T-cell (primary cell): ENCODE results near the gene EIPR1. TPM values are rescaled to one million over a fixed set of nuclear protein-coding genes. Genes with fewer than 3 reads are reported as not detected.

Source experiments
- ATAC-seq, 4 experiments: fragments of 200-7000 bp in 3 of 4; fragments of 150-1000 bp in 1 of 4; cut with Tn5 transposase; replicated peaks in 1 of 4; 1 replicate in 3 of 4; 2 replicates in 1 of 4; pipeline ENCODE4 v1.10.0; 2021; ENCODE audit warnings: moderate library complexity in 3 of 4, mild to moderate bottlenecking in 2 of 4, moderate number of reproducible peaks in 1 of 4
- CTCF ChIA-PET, 2 donors: fragments of 300-600 bp; sonication (Branson Sonifier 250); formaldehyde crosslinking; loops; one replicate each; lab custom pipeline; 2022; ENCODE audit warnings: antibody characterized with exemption in 2 of 2; lab: Charles Lee
- POLR2A ChIA-PET, 2 donors: fragments of 300-600 bp; sonication (Branson Sonifier 250); formaldehyde crosslinking; loops; one replicate each; lab custom pipeline; 2022; ENCODE audit warnings: antibody characterized with exemption in 2 of 2; lab: Charles Lee
- DNase-seq, 35 experiments: peaks; one replicate each; pipeline versions ENCODE4 v3.0.0 to v3.0.0-alpha.2; 2013 to 2023
- H3K27ac ChIP-seq: one replicate; pipeline ENCODE4 v1.5.1; 2013; ENCODE audit warnings: low read length
- H3K27me3 ChIP-seq, 2 experiments: replicated peaks in 1 of 2; 1 replicate in 1 of 2; 2 replicates in 1 of 2; pipeline versions ENCODE4 v1.6.1 to v1.7.0; 2013; ENCODE audit warnings: low read length in 1 of 2, mixed read lengths in 1 of 2; ENCODE audit not compliant: control insufficient read depth in 2 of 2, insufficient read depth in 2 of 2; ENCODE audit errors: extremely low read depth in 1 of 2
- H3K36me3 ChIP-seq, 2 donors: 1 replicate in 1 of 2; 2 replicates in 1 of 2; pipeline versions ENCODE4 v1.6.1 to v1.7.0; 2013; ENCODE audit warnings: low read length in 1 of 2; ENCODE audit not compliant: control insufficient read depth in 2 of 2, insufficient read depth in 1 of 2; ENCODE audit errors: extremely low read depth in 1 of 2
- H3K4me1 ChIP-seq, 2 experiments: 1 replicate in 1 of 2; 2 replicates in 1 of 2; pipeline versions ENCODE4 v1.6.1 to v1.7.0; 2013; ENCODE audit warnings: low read length in 2 of 2, mixed read lengths in 1 of 2; ENCODE audit not compliant: insufficient read depth in 2 of 2, control insufficient read depth in 1 of 2; ENCODE audit errors: extremely low read depth in 1 of 2
- H3K4me3 ChIP-seq, 2 donors: 1 replicate in 1 of 2; 2 replicates in 1 of 2; pipeline versions ENCODE4 v1.5.1 to v1.7.0; 2013; ENCODE audit warnings: mild to moderate bottlenecking in 2 of 2, low read length in 1 of 2, moderate library complexity in 1 of 2; ENCODE audit not compliant: control insufficient read depth in 1 of 2; ENCODE audit errors: extremely low read depth in 1 of 2
- H3K9me3 ChIP-seq: 2 replicates; pipeline ENCODE4 v1.7.0; 2013
- H3K27ac Mint-ChIP-seq, 2 donors: one replicate each; pipeline ENCODE4 v1.8.0; 2020 to 2021; ENCODE audit warnings: mild to moderate bottlenecking in 2 of 2, mixed read lengths in 2 of 2
- H3K27me3 Mint-ChIP-seq, 2 donors: one replicate each; pipeline ENCODE4 v1.8.0; 2021 to 2022; ENCODE audit warnings: mixed read lengths in 2 of 2
- H3K36me3 Mint-ChIP-seq: one replicate; pipeline ENCODE4 v1.8.0; 2021; ENCODE audit warnings: mixed read lengths
- H3K4me1 Mint-ChIP-seq, 3 donors: one replicate each; pipeline ENCODE4 v1.8.0; 2020 to 2022; ENCODE audit warnings: mixed read lengths in 3 of 3, mild to moderate bottlenecking in 1 of 3
- H3K4me3 Mint-ChIP-seq, 3 donors: one replicate each; pipeline ENCODE4 v1.8.0; 2020 to 2022; ENCODE audit warnings: mild to moderate bottlenecking in 3 of 3, mixed read lengths in 3 of 3, moderate library complexity in 3 of 3
- H3K9me3 Mint-ChIP-seq, 3 donors: one replicate each; pipeline ENCODE4 v1.8.0; 2020 to 2022; ENCODE audit warnings: mixed read lengths in 3 of 3
- WGBS: methylation state at CpG from one replicate; pipeline ENCODE4 v1.1.5; 2013; ENCODE audit warnings: missing lambda C conversion rate; ENCODE audit not compliant: insufficient coverage; 5-methylcytosine and 5-hydroxymethylcytosine counted together
- total RNA-seq, 35 experiments: library from RNA in 6 of 35; stranded (reverse) in 6 of 35; fragments of 120-200 nt in 1 of 35; gene quantifications; one replicate each; pipeline versions ENCODE4 v1.2.1 to v1.2.4 and lab custom pipeline; 2013 to 2026

EIPR1 gene
- total RNA-seq, 5 donors from 2014 or later (not counting 1 experiment from before 2014, with no cell fraction given) = 26.0 to 36.4 (median 27.8) TPM

- Mint-ChIP-seq H3K4me3 (no peak overlapping the region), H3K27ac (no peak overlapping the region), H3K36me3 (peaks cover 39% of the 10 kb centered on the region), H3K9me3 (no peaks in the 10 kb centered on the region), H3K4me1 (peaks cover 4 to 21% (median 13%) of the 10 kb centered on the region in 3 donors), H3K27me3 (no peaks in the 10 kb centered on the region)
- Histone ChIP-seq H3K36me3 (peaks cover 0 to 3% of the 10 kb centered on the region in 2 donors), H3K27me3 (no peaks in the 10 kb centered on the region), H3K4me1 (peaks cover 0 to 8% of the 10 kb centered on the region in 2 experiments), H3K9me3 (peaks cover 14% of the 10 kb centered on the region), H3K4me3 (no peak overlapping the region), H3K27ac (no peak overlapping the region)
- DNase-seq = no peak
- ChIA-PET CTCF (no interaction called here), POLR2A (no interaction called here)
- ATAC-seq = no peak
- WGBS = no CpG with 5 or more reads among the region's 2 CpGs
These were observed 143.7 kb downstream of the EIPR1 start for GRCh38 chr2:3233877-3234276.

GRCh38 chr2:3229221-3229620, 148.4 kb downstream of the EIPR1 start:
- no peak overlapping the region for H3K4me3 ChIP-seq
- peaks cover 3% of the 10 kb centered on the region in 2 donors for H3K36me3 ChIP-seq
- DNase-seq (no peak), ATAC-seq (no peak)
- H3K36me3 Mint-ChIP-seq = peaks cover 33% of the 10 kb centered on the region
- H3K9me3 Mint-ChIP-seq = no peaks in the 10 kb centered on the region
- ChIA-PET CTCF (no interaction called here), POLR2A (no interaction called here)
- H3K9me3 ChIP-seq = peaks cover 14% of the 10 kb centered on the region
- H3K4me3 Mint-ChIP-seq = no peak overlapping the region
- no peak overlapping the region for H3K27ac Mint-ChIP-seq
- peaks cover 0 to 6% of the 10 kb centered on the region in 2 experiments for H3K4me1 ChIP-seq
- H3K27ac ChIP-seq = no peak overlapping the region
- H3K27me3 Mint-ChIP-seq = no peaks in the 10 kb centered on the region
- 100% methylated on average over 2 of the region's 3 CpGs for WGBS
- H3K4me1 Mint-ChIP-seq = peaks cover 7 to 14% (median 8%) of the 10 kb centered on the region in 3 donors
- no peaks in the 10 kb centered on the region for H3K27me3 ChIP-seq

GRCh38 chr2:3224681-3225080, 152.9 kb downstream of the EIPR1 start:
- ChIA-PET CTCF (no interaction called here), POLR2A (no interaction called here)
- Histone ChIP-seq H3K4me3 (no peak overlapping the region), H3K9me3 (peaks cover 5% of the 10 kb centered on the region), H3K4me1 (peaks cover 9 to 30% of the 10 kb centered on the region in 2 experiments), H3K27ac (no peak overlapping the region), H3K36me3 (peaks cover 0 to 3% of the 10 kb centered on the region in 2 donors), H3K27me3 (no peaks in the 10 kb centered on the region)
- DNase-seq (no peak), ATAC-seq (no peak)
- 85% methylated on average over 8 of the region's 9 CpGs for WGBS
- Mint-ChIP-seq H3K27me3 (no peaks in the 10 kb centered on the region), H3K36me3 (peaks cover 28% of the 10 kb centered on the region), H3K27ac (peak overlapping the region; percentile 75 to 97), H3K4me1 (peaks cover 26 to 40% (median 32%) of the 10 kb centered on the region in 3 donors), H3K4me3 (no peak overlapping the region), H3K9me3 (peaks cover 3 to 6% (median 3%) of the 10 kb centered on the region in 3 donors)

GRCh38 chr2:3223080-3223923, 154.3 kb downstream of the EIPR1 start:
- H3K4me3 ChIP-seq = no peak overlapping the region
- Mint-ChIP-seq H3K27me3 (no peaks in the 10 kb centered on the region), H3K4me3 (peak overlapping the region in 1 of 3 donors; percentile 53), H3K36me3 (peaks cover 23% of the 10 kb centered on the region), H3K9me3 (peaks cover 3 to 6% (median 3%) of the 10 kb centered on the region in 3 donors), H3K27ac (peak overlapping the region; percentile 95 to 97), H3K4me1 (peaks cover 26 to 40% (median 32%) of the 10 kb centered on the region in 3 donors)
- WGBS = 48% methylated on average over 11 of the region's 18 CpGs
- H3K27me3 ChIP-seq = no peaks in the 10 kb centered on the region
- H3K27ac ChIP-seq = peak overlapping the region; percentile 92
- peaks cover 9 to 30% of the 10 kb centered on the region in 2 experiments for H3K4me1 ChIP-seq
- H3K36me3 ChIP-seq = peaks cover 0 to 3% of the 10 kb centered on the region in 2 donors
- ATAC-seq = peak; percentile 69 to 80 (median 76)
- ChIA-PET CTCF (interaction anchor here in 1 of 2 donors (1.2 kb wide), 1 partner anchor 19 kb away, joined by 4 read pairs; no protein-coding TSS in a partner anchor), POLR2A (interaction anchor here in 1 of 2 donors (1.6 kb wide), 1 partner anchor 19 kb away, joined by 11 read pairs; no protein-coding TSS in a partner anchor)
- H3K9me3 ChIP-seq = no peaks in the 10 kb centered on the region
- DNase-seq = peak in 34 of 35 experiments; percentile 27 to 87 (median 60)

GRCh38 chr2:3222636-3223035, 155.0 kb downstream of the EIPR1 start:
- ChIA-PET POLR2A (interaction anchor here in 1 of 2 donors (1.6 kb wide), 1 partner anchor 20 kb away, joined by 11 read pairs; no protein-coding TSS in a partner anchor), CTCF (interaction anchor here in 1 of 2 donors (1.2 kb wide), 1 partner anchor 20 kb away, joined by 4 read pairs; no protein-coding TSS in a partner anchor)
- Mint-ChIP-seq H3K27me3 (no peaks in the 10 kb centered on the region), H3K4me3 (peak overlapping the region in 2 of 3 donors; percentile 26 to 53), H3K4me1 (peaks cover 26 to 43% (median 34%) of the 10 kb centered on the region in 3 donors), H3K36me3 (peaks cover 21% of the 10 kb centered on the region), H3K9me3 (peaks cover 3 to 6% (median 3%) of the 10 kb centered on the region in 3 donors), H3K27ac (peak overlapping the region; percentile 95 to 97)
- Histone ChIP-seq H3K36me3 (peaks cover 0 to under 1% of the 10 kb centered on the region in 2 donors), H3K9me3 (no peaks in the 10 kb centered on the region), H3K27me3 (no peaks in the 10 kb centered on the region), H3K4me1 (peaks cover 9 to 33% of the 10 kb centered on the region in 2 experiments), H3K4me3 (no peak overlapping the region), H3K27ac (peak overlapping the region; percentile 92)
- 38% methylated on average over 4 of the region's 9 CpGs for WGBS
- DNase-seq (peak in 32 of 35 experiments; percentile 19 to 85 (median 51)), ATAC-seq (peak; percentile 59 to 79 (median 63))

GRCh38 chr2:3219536-3219935, 158.1 kb downstream of the EIPR1 start:
- Histone ChIP-seq H3K9me3 (no peaks in the 10 kb centered on the region), H3K27ac (no peak overlapping the region), H3K4me1 (peaks cover 9 to 33% of the 10 kb centered on the region in 2 experiments), H3K4me3 (no peak overlapping the region), H3K36me3 (no peaks in the 10 kb centered on the region), H3K27me3 (no peaks in the 10 kb centered on the region)
- Mint-ChIP-seq H3K9me3 (peaks cover 3 to 6% (median 3%) of the 10 kb centered on the region in 3 donors), H3K4me1 (peaks cover 47 to 53% (median 50%) of the 10 kb centered on the region in 3 donors), H3K36me3 (peaks cover 15% of the 10 kb centered on the region), H3K4me3 (no peak overlapping the region), H3K27me3 (no peaks in the 10 kb centered on the region), H3K27ac (peak overlapping the region in 1 of 2 donors; percentile 52)
- CTCF ChIA-PET = no interaction called here
- DNase-seq (no peak), ATAC-seq (no peak)
- WGBS = 91% methylated on average over 4 of the region's 4 CpGs
- POLR2A ChIA-PET = no interaction called here
